Transverse colon (tissue), 4 donors: ENCODE results near the gene VAPA. TPM values are rescaled to one million over a fixed set of nuclear protein-coding genes. Genes with fewer than 3 reads are reported as not detected.

ENCODE experiments used
- DNase-seq: peaks from one replicate; pipeline ENCODE4 v3.0.0-alpha.2; 2019
- H3K27ac ChIP-seq, 4 donors: fragments of 200-600 bp; sonication (generic); 2 replicates each; pipeline ENCODE4 v1.5.1; 2016 to 2018; ENCODE audit warnings: inconsistent platforms in 4 of 4
- H3K27me3 ChIP-seq: fragments of 200-600 bp; sonication (generic); 2 replicates; pipeline ENCODE4 v1.5.1; 2017; ENCODE audit warnings: inconsistent platforms
- H3K36me3 ChIP-seq, 4 donors: fragments of 200-600 bp; sonication (generic); 2 replicates each; pipeline ENCODE4 v1.5.1; 2017 to 2019; ENCODE audit warnings: inconsistent platforms in 4 of 4
- H3K4me1 ChIP-seq, 4 donors: fragments of 200-600 bp; sonication (generic); 2 replicates each; pipeline ENCODE4 v1.5.1; 2017 to 2020; ENCODE audit warnings: inconsistent platforms in 4 of 4
- H3K4me3 ChIP-seq, 4 donors: fragments of 200-600 bp; sonication (generic); 1 replicate in 1 of 4; 2 replicates in 3 of 4; pipeline versions ENCODE4 v1.5.1 to v1.6.1; 2017 to 2019; ENCODE audit warnings: inconsistent platforms in 4 of 4
- H3K9me3 ChIP-seq, 2 donors: fragments of 200-600 bp; sonication (generic); 2 replicates each; pipeline ENCODE4 v1.5.1; 2017 to 2019; ENCODE audit warnings: inconsistent platforms in 2 of 2
- EP300 ChIP-seq: sonication (generic); formaldehyde crosslinking; IDR thresholded peaks from one replicate; pipeline ENCODE4 v1.6.1; 2017; ENCODE audit warnings: antibody characterized with exemption, low read depth
- POLR2A ChIP-seq: fragments of 450-650 bp; IDR thresholded peaks from one replicate; pipeline ENCODE4 v1.6.1; 2016; ENCODE audit warnings: antibody characterized with exemption, mild to moderate bottlenecking, moderate library complexity
- POLR2AphosphoS5 ChIP-seq, 3 donors: sonication (generic); formaldehyde crosslinking; IDR thresholded peaks; one replicate each; pipeline ENCODE4 v1.6.1; 2016; ENCODE audit warnings: antibody characterized with exemption in 3 of 3
- whole genome bisulfite sequencing, 2 donors: methylation state at CpG; one replicate each; pipeline ENCODE4 v1.1.5; 2018; ENCODE audit warnings: low coverage in 1 of 2; 5-methylcytosine and 5-hydroxymethylcytosine counted together
- in situ Hi-C, 4 donors: fragments of 200-750 bp; cut with MboI; loops; one replicate each; pipeline versions ENCODE4 v1.15.0 to v1.15.1; 2017; ENCODE audit warnings: low sequenced_read_pairs in 3 of 4, low pct_ligation_motif_present in 1 of 4, low pct_unique_long_range_greater_than_20kb in 1 of 4
- intact Hi-C: fragments of 100-400 bp; cut with DNase I; formaldehyde crosslinking; loops from one replicate; pipeline ENCODE4 v1.15.1; 2023; ENCODE audit warnings: low total_unique reads
- total RNA-seq, 4 donors: library from RNA; depleted of rRNA; stranded (reverse); fragments of >200 nt; gene quantifications; one replicate each; pipeline ENCODE4 v1.1.0, GENCODE V29; 2016
- TF ChIP-seq, protein P1 (sequence below), 5 experiments: fragments of 200-600 bp in 3 of 5; fragments of 450-650 bp in 2 of 5; sonication (generic) in 3 of 5; IDR thresholded peaks; 1 replicate in 2 of 5; 2 replicates in 3 of 5; pipeline ENCODE4 v1.5.1; 2016 to 2017; ENCODE audit warnings: antibody characterized with exemption in 5 of 5, inconsistent platforms in 3 of 5, mild to moderate bottlenecking in 2 of 5, moderate library complexity in 1 of 5

VAPA gene
- total RNA-seq, 4 donors from 2014 or later = 110 to 322 (median 213) TPM

DNA sequence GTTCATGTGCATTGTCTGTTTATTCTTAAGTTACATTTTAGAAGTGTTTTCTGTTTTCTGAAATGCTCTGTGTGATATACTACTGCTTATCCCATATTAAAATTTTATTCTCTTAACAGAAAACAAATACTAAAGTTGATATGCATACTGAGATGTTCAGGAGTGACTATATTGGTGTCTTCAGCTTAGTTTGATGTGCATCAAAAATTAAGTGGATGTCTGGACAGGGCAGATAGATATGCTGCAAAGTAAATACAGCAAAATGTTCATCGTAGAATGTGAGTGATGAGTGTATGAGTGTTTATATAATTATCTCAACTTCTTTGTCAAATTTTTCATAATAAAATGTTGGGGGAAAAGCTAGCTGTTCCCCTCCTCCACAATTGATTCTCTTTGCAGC, 13.2 kb downstream of the VAPA start:
- intact Hi-C loops = no loop called here
- in situ Hi-C loops = loop anchor here in 1 of 4 donors (25.0 kb wide), 1 partner anchor 315 kb away; the partner anchor contains the start of gene PPP4R1
- Histone ChIP-seq H3K27me3 (no peaks in the 10 kb centered on the region), H3K9me3 (no peaks in the 10 kb centered on the region), H3K27ac (peak overlapping the region in 1 of 4 donors; percentile 4), H3K4me3 (no peak overlapping the region), H3K36me3 (peaks cover 0 to 2% (median 0%) of the 10 kb centered on the region in 4 donors), H3K4me1 (peaks cover 36 to 85% (median 60%) of the 10 kb centered on the region in 4 donors)
- 77 to 82% methylated on average over 1 of the region's 1 CpG for WGBS, 2 donors
- no peak for DNase-seq
- TF ChIP-seq, protein P1, sequence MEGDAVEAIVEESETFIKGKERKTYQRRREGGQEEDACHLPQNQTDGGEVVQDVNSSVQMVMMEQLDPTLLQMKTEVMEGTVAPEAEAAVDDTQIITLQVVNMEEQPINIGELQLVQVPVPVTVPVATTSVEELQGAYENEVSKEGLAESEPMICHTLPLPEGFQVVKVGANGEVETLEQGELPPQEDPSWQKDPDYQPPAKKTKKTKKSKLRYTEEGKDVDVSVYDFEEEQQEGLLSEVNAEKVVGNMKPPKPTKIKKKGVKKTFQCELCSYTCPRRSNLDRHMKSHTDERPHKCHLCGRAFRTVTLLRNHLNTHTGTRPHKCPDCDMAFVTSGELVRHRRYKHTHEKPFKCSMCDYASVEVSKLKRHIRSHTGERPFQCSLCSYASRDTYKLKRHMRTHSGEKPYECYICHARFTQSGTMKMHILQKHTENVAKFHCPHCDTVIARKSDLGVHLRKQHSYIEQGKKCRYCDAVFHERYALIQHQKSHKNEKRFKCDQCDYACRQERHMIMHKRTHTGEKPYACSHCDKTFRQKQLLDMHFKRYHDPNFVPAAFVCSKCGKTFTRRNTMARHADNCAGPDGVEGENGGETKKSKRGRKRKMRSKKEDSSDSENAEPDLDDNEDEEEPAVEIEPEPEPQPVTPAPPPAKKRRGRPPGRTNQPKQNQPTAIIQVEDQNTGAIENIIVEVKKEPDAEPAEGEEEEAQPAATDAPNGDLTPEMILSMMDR (IDR thresholded peaks at IDR 0.05) = no peak
- TF ChIP-seq EP300 = no peak

DNA sequence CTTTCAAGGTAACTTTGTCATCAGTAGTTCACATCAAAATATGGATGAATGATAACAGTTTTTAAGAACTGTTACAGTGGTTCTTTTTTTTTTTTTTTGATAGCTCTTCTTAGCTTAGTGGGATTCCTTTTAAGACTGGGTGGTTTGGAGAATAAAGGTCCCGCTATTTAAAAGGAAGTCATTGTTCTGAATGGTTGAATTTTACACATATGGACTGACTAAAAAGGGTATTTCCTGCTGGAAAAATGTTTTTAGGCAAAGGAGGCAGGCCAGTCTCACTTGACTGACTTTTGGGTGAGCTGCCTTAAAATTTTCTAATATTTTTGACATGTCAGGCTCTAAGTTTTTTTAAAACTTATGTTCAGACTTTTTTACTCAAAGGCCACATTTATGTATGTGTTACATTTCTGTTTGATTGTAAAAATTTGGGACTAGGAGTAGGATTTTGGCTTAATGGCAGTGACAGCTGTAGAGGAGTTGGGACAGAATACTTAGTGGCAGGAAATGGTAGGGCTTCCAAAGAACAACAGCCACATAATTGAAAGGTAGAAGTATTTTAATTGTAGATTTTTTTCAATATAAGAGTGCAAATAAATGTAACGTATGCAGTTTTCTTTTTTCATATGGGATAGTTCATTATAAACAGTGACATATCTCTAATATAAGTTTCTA, 13.7 kb downstream of the VAPA start:
- TF ChIP-seq, protein P1 (IDR thresholded peaks at IDR 0.05) = no peak
- TF ChIP-seq EP300 (no peak), POLR2A (no peak), POLR2AphosphoS5 (IDR thresholded peaks at IDR 0.05) (no peak)
- peaks cover 34 to 86% (median 60%) of the 10 kb centered on the region in 4 donors for H3K4me1 ChIP-seq
- 70 to 71% methylated on average over 2 of the region's 2 CpGs for WGBS, 2 donors
- DNase-seq = no peak
- intact Hi-C loops (no loop called here), in situ Hi-C loops (loop anchor here in 1 of 4 donors (25.0 kb wide), 1 partner anchor 315 kb away; the partner anchor contains the start of gene PPP4R1)
- H3K27me3 ChIP-seq = no peaks in the 10 kb centered on the region
- no peak overlapping the region for H3K27ac ChIP-seq
- no peak overlapping the region for H3K4me3 ChIP-seq
- no peaks in the 10 kb centered on the region for H3K9me3 ChIP-seq
- peaks cover 0 to 5% (median under 1%) of the 10 kb centered on the region in 4 donors for H3K36me3 ChIP-seq

DNA sequence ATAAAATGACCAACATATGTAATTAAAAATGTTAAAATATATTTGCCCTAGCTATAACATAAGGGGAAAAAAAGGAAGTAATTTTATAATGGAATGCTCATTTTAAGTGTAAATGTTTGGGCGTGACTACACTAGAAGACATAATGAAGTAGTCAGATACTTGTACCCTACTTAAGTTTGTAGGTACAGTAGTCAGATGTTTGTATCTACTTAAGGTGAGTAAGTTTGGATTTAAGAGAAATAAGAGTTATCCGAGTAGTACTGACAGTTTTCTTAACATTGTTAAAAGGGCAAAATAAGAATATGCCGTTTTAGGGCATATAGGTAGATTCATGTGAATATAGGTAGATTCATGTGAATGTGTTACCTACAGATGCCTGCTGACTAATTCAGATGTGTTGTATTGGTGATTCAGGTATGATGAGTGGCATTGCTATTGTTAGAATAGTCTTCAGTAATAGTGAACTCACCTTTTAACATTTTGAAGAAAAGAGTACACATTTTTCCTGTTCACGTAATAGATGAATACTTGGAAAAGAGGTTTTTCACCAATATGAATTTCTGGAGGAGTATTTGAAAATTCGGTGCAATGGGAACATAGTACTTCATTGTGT, 14.9 kb downstream of the VAPA start:
- H3K4me1 ChIP-seq = peaks cover 27 to 80% (median 49%) of the 10 kb centered on the region in 4 donors

More for the DNA sequence above, 14.9 kb downstream of the VAPA start:
- in situ Hi-C loops (loop anchor here in 1 of 4 donors (25.0 kb wide), 1 partner anchor 316 kb away; the partner anchor contains the start of gene PPP4R1), intact Hi-C loops (no loop called here)
- DNase-seq = no peak
- Histone ChIP-seq H3K9me3 (no peaks in the 10 kb centered on the region), H3K36me3 (peaks cover 0 to 14% (median 2%) of the 10 kb centered on the region in 4 donors), H3K27me3 (no peaks in the 10 kb centered on the region), H3K27ac (no peak overlapping the region), H3K4me3 (no peak overlapping the region)
- WGBS, 2 donors = 86 to 91% methylated on average over 4 to 5 of the region's 5 CpGs
- TF ChIP-seq EP300 = no peak
- no peak for TF ChIP-seq POLR2A
- TF ChIP-seq, protein P1 (IDR thresholded peaks at IDR 0.05) = no peak
- no peak for TF ChIP-seq POLR2AphosphoS5 (IDR thresholded peaks at IDR 0.05)
